ENCODE results near the gene MAMDC4. TPM values are rescaled to one million over a fixed set of nuclear protein-coding genes. Genes with fewer than 3 reads are reported as not detected.

Gene MAMDC4
- total and polyA plus RNA-seq, 12 donors = 0.57 to 30.6 (median 5.3) TPM

GRCh38 chr9:136829412-136829811 is 22.7 kb upstream of the MAMDC4 start:
- H3K4me3 ChIP-seq = no peak overlapping the region
- intact Hi-C loops (cut with DNase I) = no loop called here
- peaks cover 0 to 69% of the 10 kb centered on the region in 2 donors for H3K36me3 ChIP-seq (replicated peaks in 1 of 2)
- no peak overlapping the region for H3K27ac ChIP-seq
- DNase-seq = peak in 1 of 7 donors; percentile 4
- TF ChIP-seq POLR2A (IDR thresholded peaks at IDR 0.05) = no peak
- no peak for TF ChIP-seq CTCF (IDR thresholded peaks at IDR 0.05)
- no peaks in the 10 kb centered on the region for H3K27me3 ChIP-seq
- whole genome bisulfite sequencing, 4 donors = 87 to 98% (median 93%) methylated on average over 11 to 14 of the region's 14 CpGs
- no peaks in the 10 kb centered on the region for H3K9me3 ChIP-seq (replicated peaks in 1 of 3)
- no peaks in the 10 kb centered on the region for H3K4me1 ChIP-seq (replicated peaks in 1 of 2)

- WGBS, 4 donors = 89 to 95% (median 92%) methylated on average over 21 to 41 of the region's 41 CpGs
- DNase-seq = peak in 2 of 7 donors; percentile 6 to 18
- H3K9me3 ChIP-seq (replicated peaks in 1 of 3) = no peaks in the 10 kb centered on the region
- peaks cover 0 to 61% of the 10 kb centered on the region in 2 donors for H3K36me3 ChIP-seq (replicated peaks in 1 of 2)
- TF ChIP-seq POLR2A (IDR thresholded peaks at IDR 0.05) (no peak), CTCF (IDR thresholded peaks at IDR 0.05) (no peak)
- intact Hi-C loops (cut with DNase I) = no loop called here
- no peak overlapping the region for H3K4me3 ChIP-seq
- H3K27ac ChIP-seq = no peak overlapping the region
- H3K27me3 ChIP-seq = no peaks in the 10 kb centered on the region
- H3K4me1 ChIP-seq (replicated peaks in 1 of 2) = no peaks in the 10 kb centered on the region
Measured at GRCh38 chr9:136829981-136830885, 21.9 kb upstream of the MAMDC4 start.

- no peak for DNase-seq
- Histone ChIP-seq H3K27ac (no peak overlapping the region), H3K9me3 (replicated peaks in 1 of 3) (no peaks in the 10 kb centered on the region), H3K36me3 (replicated peaks in 1 of 2) (peaks cover 0 to 52% of the 10 kb centered on the region in 2 donors), H3K4me3 (no peak overlapping the region), H3K4me1 (replicated peaks in 1 of 2) (no peaks in the 10 kb centered on the region), H3K27me3 (no peaks in the 10 kb centered on the region)
- intact Hi-C loops (cut with DNase I) = no loop called here
- 88 to 93% (median 90%) methylated on average over 22 to 30 of the region's 30 CpGs for WGBS, 4 donors
- TF ChIP-seq CTCF (IDR thresholded peaks at IDR 0.05) (no peak), POLR2A (IDR thresholded peaks at IDR 0.05) (no peak)
Measured at GRCh38 chr9:136831002-136831719, 21.0 kb upstream of the MAMDC4 start.

- H3K27me3 ChIP-seq = no peaks in the 10 kb centered on the region
- H3K9me3 ChIP-seq (replicated peaks in 1 of 3) = no peaks in the 10 kb centered on the region
- no peak for TF ChIP-seq POLR2A (IDR thresholded peaks at IDR 0.05)
- no peak for TF ChIP-seq CTCF (IDR thresholded peaks at IDR 0.05)
- H3K27ac ChIP-seq = no peak overlapping the region
- H3K4me3 ChIP-seq = no peak overlapping the region
- intact Hi-C loops (cut with DNase I) = no loop called here
- 86 to 98% (median 93%) methylated on average over 2 to 23 of the region's 23 CpGs for WGBS, 4 donors
- no peaks in the 10 kb centered on the region for H3K4me1 ChIP-seq (replicated peaks in 1 of 2)
- peaks cover 0 to 46% of the 10 kb centered on the region in 2 donors for H3K36me3 ChIP-seq (replicated peaks in 1 of 2)
- peak in 1 of 7 donors; percentile 6 for DNase-seq
Measured at GRCh38 chr9:136831720-136832104, 20.4 kb upstream of the MAMDC4 start.

Measured in adrenal gland (tissue), 12 donors.